ENCODE results near the gene SPECC1L.
"Not testable (repeated sequence)": the region's sequence is repeated elsewhere in the genome, so short reads cannot be mapped to it uniquely, and the experiment has no call there.

The SPECC1L gene

DNA sequence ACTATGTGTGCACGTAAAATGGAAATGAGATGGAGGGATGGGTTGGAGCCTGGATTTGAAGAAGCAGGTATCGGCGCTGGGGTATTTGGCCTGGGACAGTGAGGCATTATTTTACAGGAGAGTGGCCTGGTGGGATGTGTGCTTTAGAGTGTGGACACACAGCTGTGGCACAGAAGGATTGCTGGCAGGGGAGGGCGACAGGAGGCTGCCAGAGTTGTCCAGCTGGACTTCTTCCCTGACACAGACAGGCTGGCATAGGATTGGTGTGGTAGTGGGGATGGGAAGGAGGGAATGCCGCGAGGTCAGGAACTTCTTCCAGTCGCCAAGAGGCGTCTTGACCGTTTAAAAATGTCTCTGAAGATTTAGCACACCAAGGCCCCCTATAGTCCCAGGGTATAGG is 16.6 kb downstream of the SPECC1L start:
- DNase-seq (ENCODE audit: low read depth in 2 of 2) = not testable (repeated sequence)

DNA sequence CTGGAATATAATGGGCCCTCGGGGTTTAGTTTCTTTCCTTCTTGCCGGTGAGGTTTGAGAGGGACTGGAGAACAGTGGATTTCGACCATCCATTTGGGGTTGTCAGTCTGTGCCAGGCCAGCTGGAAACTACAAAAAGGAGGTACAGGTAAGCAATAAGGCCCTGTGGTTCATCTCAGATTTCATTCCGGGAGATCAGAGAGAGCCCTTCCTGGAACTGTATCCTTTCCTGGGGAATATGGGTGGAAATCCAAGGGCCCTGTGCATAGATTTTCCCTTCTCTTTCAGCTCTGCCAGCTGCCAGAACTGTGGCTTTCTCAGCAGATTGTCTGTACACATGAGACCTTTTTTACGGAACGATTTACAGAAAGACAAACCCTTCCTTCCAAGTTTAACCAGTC is 17.2 kb downstream of the SPECC1L start:
- not testable (repeated sequence) for DNase-seq (ENCODE audit: low read depth in 2 of 2)

DNA sequence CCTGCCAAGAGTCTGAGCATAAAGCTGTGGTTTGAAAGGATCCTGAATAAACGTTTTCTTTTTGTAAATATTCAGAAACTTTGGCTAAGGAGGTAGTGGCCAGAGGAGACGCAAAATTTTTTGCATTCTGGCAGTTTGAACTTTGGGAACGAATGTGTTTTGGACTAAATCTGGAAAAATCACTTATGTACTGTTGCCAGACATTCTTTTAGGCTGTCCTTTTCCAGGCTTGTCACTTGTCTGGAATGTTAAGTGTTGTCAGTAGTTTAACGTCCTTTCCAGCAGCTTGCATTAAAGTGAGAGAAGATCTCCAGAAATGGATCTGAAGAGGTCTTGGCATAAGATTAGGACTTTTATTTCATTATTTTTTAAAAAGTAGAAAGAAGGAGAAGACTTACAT is 18.5 kb downstream of the SPECC1L start:
- DNase-seq (ENCODE audit: low read depth in 2 of 2) = no peak

DNA sequence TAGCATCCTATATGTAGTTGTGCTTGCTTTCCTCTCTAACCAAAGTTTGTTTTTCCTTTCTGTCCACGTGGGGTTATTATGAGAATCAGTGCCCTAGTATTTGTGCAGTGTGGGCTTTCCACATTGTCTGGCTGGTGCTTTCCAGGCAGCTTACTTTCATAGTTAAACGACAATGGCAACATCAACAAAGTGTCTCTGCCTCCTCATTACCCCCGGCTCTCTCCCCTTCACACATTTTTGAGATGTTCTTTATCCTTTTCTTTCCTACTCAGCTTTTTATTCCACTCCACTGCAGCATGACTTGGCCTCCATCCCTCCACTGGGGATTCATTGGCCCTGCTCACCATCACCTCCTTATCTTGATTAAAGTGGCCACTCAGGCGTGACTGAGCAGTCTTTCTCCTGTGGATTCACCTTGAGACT is 19.1 kb downstream of the SPECC1L start:
- DNase-seq (ENCODE audit: low read depth in 2 of 2) = no peak

DNA sequence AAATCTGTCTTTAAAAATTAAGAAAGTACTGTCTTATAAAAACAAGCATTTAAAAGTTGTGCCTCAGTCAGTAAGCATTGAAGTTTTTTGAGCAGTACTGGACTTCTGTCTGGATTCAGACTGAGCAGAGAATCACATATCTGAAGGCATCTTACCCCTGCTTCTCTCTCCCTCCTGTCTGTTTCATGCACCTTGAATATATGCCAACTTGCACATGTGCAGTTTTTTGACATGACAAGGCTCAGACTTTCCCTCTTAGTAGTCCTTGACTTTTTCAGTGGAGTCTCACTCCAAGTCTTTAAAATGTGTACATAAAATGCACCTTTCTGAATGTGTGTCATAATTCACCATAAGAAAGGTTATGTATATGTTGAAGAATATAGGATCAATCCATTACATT is 19.8 kb downstream of the SPECC1L start:
- DNase-seq (ENCODE audit: low read depth in 2 of 2) = no peak

DNA sequence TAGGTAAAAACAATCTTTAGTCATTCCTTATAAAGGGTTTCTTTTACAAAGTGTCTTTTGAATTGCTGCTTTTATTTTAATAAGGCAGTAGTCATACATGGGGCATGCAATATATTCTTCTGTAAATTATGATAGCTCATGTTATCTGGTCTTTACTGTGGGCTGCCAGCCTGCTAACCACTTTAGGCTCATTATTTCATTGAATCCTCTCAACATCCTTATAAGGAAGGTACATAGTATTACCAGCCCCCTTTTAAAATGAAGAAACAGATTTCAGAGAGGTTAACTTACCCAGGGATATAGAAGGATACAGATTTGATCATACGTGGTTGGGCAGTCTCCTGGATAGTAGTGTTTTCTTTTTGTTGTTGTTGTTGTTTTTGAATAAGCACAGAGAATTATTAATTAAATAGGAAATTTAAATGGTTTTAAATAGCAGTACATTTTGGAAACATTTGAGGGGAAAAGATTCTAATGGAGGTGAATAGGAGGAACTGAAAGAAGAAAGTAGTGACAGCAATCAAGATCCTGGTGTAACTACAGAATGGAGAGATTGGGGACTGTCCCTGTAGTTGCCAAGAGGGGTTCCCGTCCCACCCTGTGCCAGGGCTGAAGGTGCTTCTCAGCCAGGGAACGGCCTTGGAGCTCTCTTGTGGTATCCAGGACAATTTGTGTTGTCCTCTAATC is 21.0 kb downstream of the SPECC1L start:
- DNase-seq (ENCODE audit: low read depth in 2 of 2) = no peak

DNA sequence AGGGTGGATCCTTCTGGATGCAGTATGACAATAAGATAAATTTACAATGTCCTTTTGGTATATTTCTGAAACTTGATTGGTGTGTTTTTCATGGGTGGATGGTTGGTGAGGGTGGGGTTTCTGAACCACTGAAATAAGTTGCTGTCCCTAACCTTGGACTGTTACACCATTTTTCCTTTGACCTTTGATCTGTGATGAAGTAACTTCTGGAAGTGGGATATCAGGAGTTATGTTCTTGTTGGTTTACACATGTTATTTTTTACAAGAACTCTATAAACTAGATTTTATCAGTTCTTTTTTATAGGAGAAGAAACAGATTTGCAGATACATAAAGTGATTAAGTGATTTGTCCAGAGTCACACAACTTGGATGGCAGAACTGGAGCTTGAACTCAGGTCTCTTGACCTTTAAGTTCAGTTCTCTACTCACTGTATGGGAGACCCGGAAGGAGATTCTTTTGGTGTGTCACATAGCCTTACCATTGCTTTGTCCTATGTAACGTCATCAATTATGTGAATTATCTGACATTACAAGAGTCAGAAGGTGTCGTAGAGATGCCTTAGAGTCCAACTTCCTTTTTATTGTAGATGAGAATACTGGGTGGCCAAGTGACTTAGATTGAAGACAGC is 21.7 kb downstream of the SPECC1L start:
- DNase-seq (ENCODE audit: low read depth in 2 of 2) = not testable (repeated sequence)

DNA sequence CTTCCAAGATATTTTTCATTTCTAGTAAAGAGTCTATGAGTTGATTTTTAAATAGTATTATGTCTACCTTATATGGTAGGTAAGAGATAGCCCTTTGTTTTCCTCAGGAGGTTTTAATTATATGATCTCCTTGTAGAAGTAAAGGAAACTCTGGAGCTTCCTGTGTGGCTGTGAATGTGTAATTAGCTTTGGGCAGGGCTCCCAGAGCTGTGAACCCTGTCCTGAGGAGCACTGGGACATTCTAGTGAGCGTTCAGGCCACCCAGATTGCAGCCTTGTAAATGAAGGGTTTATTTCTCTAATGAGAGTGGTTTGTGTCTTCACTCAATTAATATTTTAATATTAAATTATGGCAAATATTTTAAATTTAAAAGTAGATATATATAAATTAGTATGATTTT is 24.3 kb downstream of the SPECC1L start:
- not testable (repeated sequence) for DNase-seq (ENCODE audit: low read depth in 2 of 2)

DNA sequence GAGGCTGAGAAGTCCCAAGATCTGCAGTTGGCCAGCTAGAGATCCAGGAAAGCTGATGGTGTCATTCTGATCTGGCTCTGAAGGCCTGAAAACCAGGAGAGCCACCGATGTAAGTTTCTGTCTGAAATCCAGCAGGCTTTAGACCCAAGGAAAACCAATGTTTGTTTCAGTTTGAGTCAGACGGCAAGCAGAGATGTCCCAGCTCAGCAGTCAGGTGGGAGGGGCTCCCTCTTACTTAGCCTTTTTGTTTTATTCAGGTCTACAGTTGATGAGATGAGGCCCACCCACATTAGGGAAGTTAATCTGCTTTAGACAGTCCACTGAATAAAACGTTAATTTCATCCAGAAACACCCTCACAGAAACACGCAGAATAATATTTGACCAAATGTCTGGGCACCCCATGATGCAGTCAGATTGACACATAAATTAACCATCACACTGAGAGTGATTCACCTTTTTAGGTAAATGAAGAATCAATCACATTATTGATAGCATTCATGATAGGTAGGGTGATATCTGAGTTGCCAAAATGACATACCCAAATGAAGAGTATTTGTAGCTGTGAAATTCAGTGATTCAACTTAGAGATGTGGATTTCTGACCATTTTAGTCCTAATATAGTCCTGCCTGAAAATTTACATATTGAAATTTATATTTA is 28.0 kb downstream of the SPECC1L start:
- not testable (repeated sequence) for DNase-seq (ENCODE audit: low read depth in 2 of 2)

DNA sequence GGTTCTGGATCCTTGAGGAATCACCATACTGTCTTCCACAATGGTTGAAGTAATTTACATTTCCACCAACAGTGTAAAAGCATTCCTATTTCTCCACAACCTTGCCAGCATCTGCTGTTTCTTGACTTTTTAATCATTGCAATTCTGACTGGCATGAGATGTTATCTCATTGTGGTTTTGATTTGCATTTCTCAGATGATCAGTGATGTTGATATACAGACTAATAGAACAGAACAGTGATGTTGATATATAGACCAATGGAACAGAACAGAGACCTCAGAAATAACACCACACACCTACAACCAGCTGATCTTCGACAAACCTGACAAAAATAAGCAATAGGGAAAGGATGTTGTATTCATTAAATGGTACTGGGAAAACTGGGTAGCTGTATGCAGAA is 29.9 kb downstream of the SPECC1L start:
- not testable (repeated sequence) for DNase-seq (ENCODE audit: low read depth in 2 of 2)

DNA sequence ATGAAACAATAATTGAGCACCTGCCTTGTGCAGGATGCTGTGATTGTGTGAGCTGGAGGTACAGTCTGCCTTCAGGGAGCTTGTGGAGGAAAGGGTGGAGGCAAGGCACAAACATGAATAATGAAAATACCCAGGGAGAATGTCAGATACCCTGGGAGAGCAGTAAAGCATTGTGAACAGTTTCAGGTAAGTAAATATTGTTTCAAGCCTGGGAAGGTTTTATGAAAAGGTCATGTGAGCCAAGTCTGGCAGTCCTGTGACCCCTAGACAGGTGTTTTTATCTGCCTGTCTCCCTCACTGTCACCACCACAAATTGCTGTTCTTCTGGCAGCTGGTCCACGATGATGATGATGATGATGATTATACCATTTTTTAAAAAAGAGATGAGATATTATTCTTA is 32.0 kb downstream of the SPECC1L start:
- no peak for DNase-seq (ENCODE audit: low read depth in 2 of 2)

DNA sequence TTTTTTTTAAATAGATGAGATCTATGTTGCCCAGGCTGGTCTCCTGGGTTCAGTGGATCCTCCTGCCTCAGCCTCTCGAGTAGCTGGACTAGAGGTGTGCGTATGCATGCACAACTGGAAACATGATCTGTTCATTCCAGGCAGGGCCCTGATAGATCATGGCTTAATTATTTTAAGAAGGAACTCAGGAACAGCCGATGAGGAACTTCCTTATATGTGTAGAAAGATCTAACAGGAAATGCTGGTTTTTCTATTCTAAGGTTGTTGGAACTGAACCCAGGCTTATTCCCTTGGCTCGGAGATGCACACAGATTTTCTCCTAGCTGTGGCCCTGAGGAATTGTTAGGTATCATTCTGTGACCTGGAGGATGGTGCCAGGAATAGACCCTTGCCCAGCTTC is 32.4 kb downstream of the SPECC1L start:
- DNase-seq (ENCODE audit: low read depth in 2 of 2) = no peak

DNA sequence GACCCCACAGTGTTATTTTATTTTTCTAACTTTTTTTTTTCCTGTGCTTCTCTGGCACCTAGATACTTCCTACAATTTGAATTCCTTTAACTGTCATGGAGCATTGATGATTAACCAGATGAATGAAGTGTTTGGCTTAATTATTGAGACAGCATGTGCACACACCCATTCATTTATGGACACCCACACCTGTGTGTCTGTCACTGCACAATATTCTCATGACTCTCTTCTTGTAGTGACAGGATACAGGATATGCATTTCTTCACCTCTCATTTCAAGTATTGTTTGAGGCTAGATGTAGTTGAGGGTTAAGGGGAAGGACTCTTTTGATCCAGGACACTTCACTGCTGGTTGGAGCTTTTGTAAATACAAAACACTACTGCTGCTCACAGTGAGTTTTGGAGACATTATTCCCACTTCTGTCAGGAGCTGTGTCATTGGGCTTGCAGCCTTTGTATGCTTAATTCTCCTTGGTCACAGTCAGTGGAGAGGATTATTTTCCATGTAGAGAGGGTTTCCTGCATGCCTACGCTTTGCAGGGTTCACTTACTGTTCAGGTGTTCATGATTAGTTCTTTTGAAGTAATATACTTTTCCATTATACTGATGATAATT is 33.5 kb downstream of the SPECC1L start:
- no peak for DNase-seq (ENCODE audit: low read depth in 2 of 2)

DNA sequence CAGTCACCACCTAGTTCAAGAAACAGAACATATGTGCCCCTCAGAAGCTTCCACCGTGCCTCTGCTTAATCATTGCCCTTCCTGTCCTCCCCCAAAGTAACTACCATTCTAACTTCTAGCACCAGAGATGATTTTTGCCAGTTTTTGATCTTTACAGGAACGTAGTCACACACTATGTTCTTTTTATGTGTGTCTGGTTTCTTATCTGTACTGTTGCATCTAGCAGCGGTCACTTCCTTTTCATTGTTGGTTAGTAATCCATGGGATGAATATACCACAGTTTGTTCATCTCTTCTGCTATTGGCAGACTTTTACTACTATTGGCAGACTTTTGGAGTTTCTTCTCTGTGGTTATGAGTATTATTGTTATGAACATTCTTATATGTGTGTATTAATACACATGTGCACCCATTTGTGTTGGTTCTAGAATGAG is 34.6 kb downstream of the SPECC1L start:
- no peak for DNase-seq (ENCODE audit: low read depth in 2 of 2)

DNA sequence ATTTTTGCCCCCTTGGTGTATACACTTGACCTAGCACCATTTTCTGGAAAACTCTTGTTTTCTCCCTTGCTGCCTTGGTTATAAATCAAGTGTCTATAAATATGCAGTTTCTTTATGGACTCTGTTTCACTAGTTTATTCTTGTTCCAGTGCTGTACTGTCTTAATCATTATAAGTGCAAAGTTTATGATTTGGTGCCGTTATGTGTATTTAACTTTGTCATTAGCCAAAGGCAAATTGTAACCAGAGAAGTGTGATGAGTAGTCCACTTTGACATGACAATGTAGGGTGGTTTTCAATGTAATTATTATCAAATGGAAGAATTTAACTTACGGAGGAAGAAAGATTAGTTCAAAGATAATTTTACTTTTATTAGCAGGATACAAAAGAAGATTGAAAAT is 40.3 kb downstream of the SPECC1L start:
- DNase-seq (ENCODE audit: low read depth in 2 of 2) = no peak

DNA sequence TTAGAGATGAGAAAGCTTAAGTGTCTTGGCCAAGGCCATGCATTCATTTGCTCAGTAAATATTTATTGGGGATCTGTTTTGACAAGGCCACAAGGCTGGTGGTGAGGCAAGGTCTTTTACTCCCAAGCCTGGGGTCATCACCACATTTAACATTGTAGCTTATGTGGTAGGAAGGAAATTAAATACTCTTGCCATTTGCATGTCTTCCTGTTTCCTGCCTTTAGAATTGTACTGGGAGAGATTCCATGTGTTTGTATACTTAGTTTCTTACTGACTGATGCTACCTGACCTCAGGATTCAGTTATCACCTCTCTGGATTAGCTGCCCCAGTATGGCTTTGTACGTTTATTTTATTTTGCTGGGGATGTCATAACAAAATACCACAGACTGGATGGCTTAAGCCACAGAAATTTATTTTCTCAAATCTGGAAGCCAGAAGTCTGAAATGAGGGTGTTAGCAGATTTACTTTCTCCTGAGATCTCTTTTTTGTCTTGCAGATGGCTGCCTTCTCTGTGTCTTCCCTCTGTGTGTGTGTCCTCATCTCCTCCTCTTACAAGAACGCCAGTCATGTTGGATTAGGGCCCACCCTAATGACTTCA is 44.8 kb downstream of the SPECC1L start:
- no peak for DNase-seq (ENCODE audit: low read depth in 2 of 2)

DNA sequence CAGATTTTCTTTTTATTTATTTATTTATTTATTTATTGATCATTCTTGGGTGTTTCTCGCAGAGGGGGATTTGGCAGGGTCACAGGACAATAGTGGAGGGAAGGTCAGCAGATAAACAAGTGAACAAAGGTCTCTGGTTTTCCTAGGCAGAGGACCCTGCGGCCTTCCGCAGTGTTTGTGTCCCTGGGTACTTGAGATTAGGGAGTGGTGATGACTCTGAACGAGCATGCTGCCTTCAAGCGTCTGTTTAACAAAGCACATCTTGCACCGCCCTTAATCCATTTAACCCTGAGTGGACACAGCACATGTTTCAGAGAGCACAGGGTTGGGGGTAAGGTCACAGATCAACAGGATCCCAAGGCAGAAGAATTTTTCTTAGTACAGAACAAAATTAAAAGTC is 45.6 kb downstream of the SPECC1L start:
- not testable (repeated sequence) for DNase-seq (ENCODE audit: low read depth in 2 of 2)

DNA sequence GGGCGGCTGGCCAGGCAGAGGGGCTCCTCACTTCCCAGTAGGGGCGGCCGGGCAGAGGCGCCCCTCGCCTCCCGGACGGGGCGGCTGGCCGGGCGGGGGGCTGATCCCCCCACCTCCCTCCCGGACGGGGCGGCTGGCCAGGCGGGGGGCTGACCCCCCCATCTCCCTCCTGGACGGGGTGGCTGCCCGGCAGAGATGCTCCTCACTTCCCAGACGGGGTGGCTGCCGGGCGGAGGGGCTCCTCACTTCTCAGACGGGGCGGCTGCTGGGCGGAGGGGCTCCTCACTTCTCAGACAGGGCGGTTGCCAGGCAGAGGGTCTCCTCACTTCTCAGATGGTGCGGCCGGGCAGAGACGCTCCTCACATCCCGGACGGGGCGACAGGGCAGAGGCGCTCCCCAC is 46.9 kb downstream of the SPECC1L start:
- not testable (repeated sequence) for DNase-seq (ENCODE audit: low read depth in 2 of 2)

DNA sequence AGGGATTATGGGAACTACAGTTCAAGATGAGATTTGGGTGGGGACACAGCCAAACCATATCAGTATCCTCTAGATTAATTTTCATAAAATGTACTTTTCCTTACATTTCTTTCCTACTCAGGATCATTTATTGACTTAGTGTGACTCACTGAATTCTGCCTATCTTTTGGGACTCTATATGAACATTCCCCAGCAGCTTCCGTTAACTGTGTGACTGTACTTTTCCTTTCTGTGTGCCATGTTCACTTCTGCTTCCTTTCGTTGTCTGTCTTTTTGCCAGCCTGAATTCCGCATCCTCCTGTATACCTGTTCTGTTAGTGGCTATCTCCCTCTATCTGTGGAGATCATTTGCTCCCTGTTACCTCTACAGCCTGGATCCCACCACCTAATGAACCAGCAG is 48.8 kb downstream of the SPECC1L start:
- no peak for DNase-seq (ENCODE audit: low read depth in 2 of 2)

DNA sequence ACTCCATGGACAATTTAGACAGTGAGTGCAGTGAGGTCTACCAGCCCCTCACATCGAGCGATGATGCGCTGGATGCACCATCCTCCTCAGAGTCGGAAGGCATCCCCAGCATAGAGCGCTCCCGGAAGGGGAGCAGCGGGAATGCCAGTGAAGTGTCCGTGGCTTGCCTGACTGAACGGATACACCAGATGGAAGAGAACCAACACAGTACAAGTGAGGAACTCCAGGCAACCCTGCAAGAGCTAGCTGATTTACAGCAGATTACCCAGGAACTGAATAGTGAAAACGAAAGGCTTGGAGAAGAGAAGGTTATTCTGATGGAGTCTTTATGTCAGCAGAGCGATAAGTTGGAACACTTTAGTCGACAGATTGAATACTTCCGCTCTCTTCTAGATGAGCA is 51.4 kb downstream of the SPECC1L start:
- DNase-seq (ENCODE audit: low read depth in 2 of 2) = no peak

DNA sequence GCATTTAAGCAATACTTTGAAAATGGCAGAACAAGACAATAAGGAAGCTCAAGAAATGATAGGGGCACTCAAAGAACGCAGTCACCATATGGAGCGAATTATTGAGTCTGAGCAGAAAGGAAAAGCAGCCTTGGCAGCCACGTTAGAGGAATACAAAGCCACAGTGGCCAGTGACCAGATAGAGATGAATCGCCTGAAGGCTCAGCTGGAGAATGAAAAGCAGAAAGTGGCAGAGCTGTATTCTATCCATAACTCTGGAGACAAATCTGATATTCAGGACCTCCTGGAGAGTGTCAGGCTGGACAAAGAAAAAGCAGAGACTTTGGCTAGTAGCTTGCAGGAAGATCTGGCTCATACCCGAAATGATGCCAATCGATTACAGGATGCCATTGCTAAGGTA is 51.9 kb downstream of the SPECC1L start:
- DNase-seq (ENCODE audit: low read depth in 2 of 2) = no peak

DNA sequence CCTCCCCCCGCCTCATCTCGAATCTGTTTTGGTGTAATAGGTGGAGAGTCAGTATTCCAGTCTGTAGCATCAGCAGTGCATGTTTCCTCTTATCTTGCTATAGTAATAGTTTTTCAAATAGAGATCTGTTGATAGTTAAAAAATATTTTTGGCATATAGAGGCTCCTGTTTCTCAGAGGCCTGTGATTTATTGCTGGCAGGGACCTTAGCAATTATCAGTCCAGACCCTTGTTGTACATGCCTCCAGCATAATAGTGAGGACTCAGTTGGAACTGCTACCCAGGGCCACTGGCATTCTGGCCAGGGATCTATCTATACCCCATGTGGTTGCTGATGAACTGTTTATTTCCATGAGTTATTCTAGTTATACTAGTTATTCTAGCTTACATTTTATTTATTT is 52.6 kb downstream of the SPECC1L start:
- DNase-seq (ENCODE audit: low read depth in 2 of 2) = no peak
